ENCODE data around the gene USP7. TPM values are rescaled to one million over a fixed set of nuclear protein-coding genes. Genes with fewer than 3 reads are reported as not detected.

The USP7 gene
- total and polyA plus RNA-seq, 4 donors = 13.7 to 85.6 (median 37.7) TPM

DNA sequence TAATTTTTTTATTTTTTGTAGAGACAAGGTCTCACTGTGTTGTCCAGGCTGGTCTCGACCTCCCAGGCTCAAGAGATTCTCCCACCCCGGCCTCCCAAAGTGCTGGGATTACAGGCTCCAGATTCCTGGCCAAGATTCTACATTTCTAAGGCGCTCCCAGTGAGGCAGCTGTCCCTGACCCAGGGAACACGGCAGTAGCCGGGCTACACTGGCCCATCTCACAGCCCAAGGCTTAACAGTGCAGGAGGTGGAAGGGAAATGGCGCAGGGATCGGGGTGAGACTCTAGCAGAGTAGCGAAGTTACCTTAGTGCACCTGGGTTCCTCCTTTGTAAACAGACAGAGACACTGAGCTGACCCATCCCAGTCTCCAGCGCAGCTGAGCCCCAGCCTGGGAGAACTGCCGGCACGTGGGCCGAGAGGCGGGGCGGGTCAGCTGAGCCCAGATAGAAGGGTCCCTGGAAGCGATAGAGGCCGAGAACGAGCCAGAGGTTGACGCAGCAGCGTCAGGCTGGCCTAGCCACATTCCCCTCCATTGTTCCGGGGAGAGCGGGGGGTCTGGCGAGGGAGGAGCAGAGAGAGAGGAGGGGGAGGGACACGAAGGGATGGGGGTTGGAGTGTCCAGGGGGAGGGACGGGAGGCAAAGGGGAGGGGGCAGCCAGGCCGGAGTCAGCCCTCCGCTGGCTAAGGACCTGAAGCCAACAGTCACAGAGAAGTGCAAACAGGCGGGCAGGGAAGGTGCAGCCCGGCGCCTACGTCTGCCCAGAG is 97.4 kb downstream of the USP7 start (continued):
- no peak for TF ChIP-seq GABPA (IDR thresholded peaks at IDR 0.05 in 1 of 2, conservative IDR thresholded peaks at IDR 0.05 in 1 of 2)
- TF ChIP-seq HNF4G (IDR thresholded peaks at IDR 0.05) = no peak
- no peak for TF ChIP-seq FOXA1 (IDR thresholded peaks at IDR 0.05)

DNA sequence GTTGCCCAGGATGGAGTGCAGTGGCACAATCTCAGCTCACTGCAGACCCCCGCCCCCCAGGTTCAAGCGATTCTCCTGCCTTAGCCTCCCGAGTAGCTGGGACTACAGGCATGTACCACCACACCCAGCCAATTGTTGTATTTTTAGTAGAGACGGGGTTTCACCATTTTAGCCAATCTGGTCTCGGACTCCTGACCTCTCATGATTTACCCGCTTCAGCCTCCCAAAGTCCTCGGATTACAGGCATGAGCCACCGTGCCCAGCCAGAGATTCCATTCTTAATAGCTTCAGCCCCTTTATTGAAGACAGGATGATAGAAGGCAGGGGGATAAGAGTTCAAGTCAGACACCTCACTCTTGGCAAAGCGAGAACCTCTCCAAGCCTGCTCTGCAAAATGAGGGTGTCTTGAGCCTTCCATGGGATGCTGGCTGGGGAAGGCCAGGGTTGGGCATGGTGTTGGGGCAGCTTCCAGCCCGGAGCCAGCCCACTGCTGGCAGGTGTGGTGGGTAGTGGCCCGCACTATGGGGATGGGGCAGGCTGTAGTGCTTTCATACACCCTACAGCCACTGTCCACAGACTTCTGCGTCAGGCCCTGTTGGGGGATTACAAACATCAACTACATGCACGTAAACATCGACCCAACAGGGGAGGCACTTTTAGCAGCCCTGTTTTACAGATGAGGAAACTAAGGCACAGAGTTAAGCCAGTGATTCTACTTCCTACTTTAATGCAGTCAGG is 98.4 kb downstream of the USP7 start:
- no peak for DNase-seq (ENCODE audit: low spot score)
- WGBS = 62% methylated on average over 14 of the region's 14 CpGs
- peak overlapping the region in 1 of 3 donors; percentile 37 for H3K4me3 ChIP-seq (ENCODE audit: low read depth in 1 of 3, low read length in 3 of 3)
- no peaks in the 10 kb centered on the region for H3K36me3 ChIP-seq (ENCODE audit: control insufficient read depth in 4 of 4, insufficient read depth in 3 of 4, low read depth in 1 of 4, low read length in 3 of 4)
- no peaks in the 10 kb centered on the region for H3K9me3 ChIP-seq (ENCODE audit: control insufficient read depth in 4 of 4, low read length in 3 of 4)
- no peak for TF ChIP-seq YY1 (IDR thresholded peaks at IDR 0.05)
- TF ChIP-seq HNF4G (IDR thresholded peaks at IDR 0.05) = no peak
- peak in 1 of 2 donors; percentile 23 for TF ChIP-seq RXRA (IDR thresholded peaks at IDR 0.05)
- peak; percentile 47 to 64 for TF ChIP-seq HNF4A (conservative IDR thresholded peaks at IDR 0.05)
- TF ChIP-seq JUND (IDR thresholded peaks at IDR 0.05) = no peak
- no peak for TF ChIP-seq REST (IDR thresholded peaks at IDR 0.05)
- no peak for TF ChIP-seq FOXA2 (IDR thresholded peaks at IDR 0.05)
- TF ChIP-seq SP1 (IDR thresholded peaks at IDR 0.05) = peak; percentile 40
- H3K27ac ChIP-seq (ENCODE audit: low read depth in 1 of 2, low read length in 2 of 2) = peak overlapping the region; percentile 91 to 93
- H3K9ac ChIP-seq (ENCODE audit: low read depth in 1 of 2, low read length in 2 of 2) = peak overlapping the region in 1 of 2 donors; percentile 18
- no peaks in the 10 kb centered on the region for H3K27me3 ChIP-seq (ENCODE audit: control insufficient read depth in 4 of 4, insufficient read depth in 4 of 4, low read length in 3 of 4)
- H3K4me1 ChIP-seq (ENCODE audit: control insufficient read depth in 4 of 4, insufficient read depth in 4 of 4, low read length in 3 of 4) = peaks cover 33 to 72% (median 56%) of the 10 kb centered on the region in 4 donors

DNA sequence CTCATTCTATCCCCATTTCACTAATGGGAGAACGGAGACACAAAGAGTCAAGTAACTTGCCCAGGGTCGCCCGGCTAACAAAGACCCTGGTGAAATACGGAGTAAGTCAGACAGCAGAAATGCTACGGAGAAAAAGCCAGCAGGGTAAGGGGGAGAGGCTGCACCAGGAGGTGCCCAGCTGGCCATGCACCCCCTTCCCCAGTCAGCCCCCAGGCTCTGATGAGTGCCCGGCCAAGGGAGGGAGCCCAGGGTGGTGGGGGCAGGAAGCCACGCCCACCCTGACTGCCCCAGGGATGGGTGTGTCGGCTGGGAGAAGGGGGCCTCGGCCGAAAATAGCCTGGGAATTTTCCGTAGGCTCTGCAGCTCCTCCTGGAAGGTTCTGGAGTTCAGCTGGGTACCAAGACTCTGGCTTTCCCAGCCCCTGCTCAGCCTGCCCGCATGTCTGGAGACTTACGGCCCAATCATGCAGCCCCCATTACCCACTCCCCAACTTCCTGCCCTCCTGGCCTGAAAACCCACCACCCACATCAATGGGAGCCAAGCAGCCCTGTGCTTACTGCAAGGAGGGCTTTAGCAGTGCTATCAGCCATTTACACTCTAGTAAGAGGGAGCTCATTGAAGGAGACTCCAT is 99.1 kb downstream of the USP7 start:
- Histone ChIP-seq H3K9me3 (ENCODE audit: control insufficient read depth in 4 of 4, low read length in 3 of 4) (no peaks in the 10 kb centered on the region), H3K4me3 (ENCODE audit: low read depth in 1 of 3, low read length in 3 of 3) (no peak overlapping the region), H3K27me3 (ENCODE audit: control insufficient read depth in 4 of 4, insufficient read depth in 4 of 4, low read length in 3 of 4) (no peaks in the 10 kb centered on the region), H3K9ac (ENCODE audit: low read depth in 1 of 2, low read length in 2 of 2) (peak overlapping the region; percentile 14 to 15), H3K27ac (ENCODE audit: low read depth in 1 of 2, low read length in 2 of 2) (peak overlapping the region; percentile 91 to 93), H3K36me3 (ENCODE audit: control insufficient read depth in 4 of 4, insufficient read depth in 3 of 4, low read depth in 1 of 4, low read length in 3 of 4) (no peaks in the 10 kb centered on the region), H3K4me1 (ENCODE audit: control insufficient read depth in 4 of 4, insufficient read depth in 4 of 4, low read length in 3 of 4) (peaks cover 31 to 77% (median 61%) of the 10 kb centered on the region in 4 donors)
- 42% methylated on average over 13 of the region's 13 CpGs for WGBS
- DNase-seq (ENCODE audit: low spot score) = no peak
- no peak for TF ChIP-seq YY1 (IDR thresholded peaks at IDR 0.05)
- TF ChIP-seq, protein P1, sequence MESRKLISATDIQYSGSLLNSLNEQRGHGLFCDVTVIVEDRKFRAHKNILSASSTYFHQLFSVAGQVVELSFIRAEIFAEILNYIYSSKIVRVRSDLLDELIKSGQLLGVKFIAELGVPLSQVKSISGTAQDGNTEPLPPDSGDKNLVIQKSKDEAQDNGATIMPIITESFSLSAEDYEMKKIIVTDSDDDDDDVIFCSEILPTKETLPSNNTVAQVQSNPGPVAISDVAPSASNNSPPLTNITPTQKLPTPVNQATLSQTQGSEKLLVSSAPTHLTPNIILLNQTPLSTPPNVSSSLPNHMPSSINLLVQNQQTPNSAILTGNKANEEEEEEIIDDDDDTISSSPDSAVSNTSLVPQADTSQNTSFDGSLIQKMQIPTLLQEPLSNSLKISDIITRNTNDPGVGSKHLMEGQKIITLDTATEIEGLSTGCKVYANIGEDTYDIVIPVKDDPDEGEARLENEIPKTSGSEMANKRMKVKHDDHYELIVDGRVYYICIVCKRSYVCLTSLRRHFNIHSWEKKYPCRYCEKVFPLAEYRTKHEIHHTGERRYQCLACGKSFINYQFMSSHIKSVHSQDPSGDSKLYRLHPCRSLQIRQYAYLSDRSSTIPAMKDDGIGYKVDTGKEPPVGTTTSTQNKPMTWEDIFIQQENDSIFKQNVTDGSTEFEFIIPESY (IDR thresholded peaks at IDR 0.05) = no peak
- TF ChIP-seq, protein P2, sequence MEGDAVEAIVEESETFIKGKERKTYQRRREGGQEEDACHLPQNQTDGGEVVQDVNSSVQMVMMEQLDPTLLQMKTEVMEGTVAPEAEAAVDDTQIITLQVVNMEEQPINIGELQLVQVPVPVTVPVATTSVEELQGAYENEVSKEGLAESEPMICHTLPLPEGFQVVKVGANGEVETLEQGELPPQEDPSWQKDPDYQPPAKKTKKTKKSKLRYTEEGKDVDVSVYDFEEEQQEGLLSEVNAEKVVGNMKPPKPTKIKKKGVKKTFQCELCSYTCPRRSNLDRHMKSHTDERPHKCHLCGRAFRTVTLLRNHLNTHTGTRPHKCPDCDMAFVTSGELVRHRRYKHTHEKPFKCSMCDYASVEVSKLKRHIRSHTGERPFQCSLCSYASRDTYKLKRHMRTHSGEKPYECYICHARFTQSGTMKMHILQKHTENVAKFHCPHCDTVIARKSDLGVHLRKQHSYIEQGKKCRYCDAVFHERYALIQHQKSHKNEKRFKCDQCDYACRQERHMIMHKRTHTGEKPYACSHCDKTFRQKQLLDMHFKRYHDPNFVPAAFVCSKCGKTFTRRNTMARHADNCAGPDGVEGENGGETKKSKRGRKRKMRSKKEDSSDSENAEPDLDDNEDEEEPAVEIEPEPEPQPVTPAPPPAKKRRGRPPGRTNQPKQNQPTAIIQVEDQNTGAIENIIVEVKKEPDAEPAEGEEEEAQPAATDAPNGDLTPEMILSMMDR (IDR thresholded peaks at IDR 0.05; ENCODE audit: low read depth, low read length, missing input control) = no peak
- TF ChIP-seq HNF4G (IDR thresholded peaks at IDR 0.05) = no peak
- no peak for TF ChIP-seq SP1 (IDR thresholded peaks at IDR 0.05)
- no peak for TF ChIP-seq JUND (IDR thresholded peaks at IDR 0.05)
- TF ChIP-seq HNF4A (conservative IDR thresholded peaks at IDR 0.05) = no peak
- no peak for TF ChIP-seq NR2F2 (IDR thresholded peaks at IDR 0.05)
- TF ChIP-seq, protein P3, sequence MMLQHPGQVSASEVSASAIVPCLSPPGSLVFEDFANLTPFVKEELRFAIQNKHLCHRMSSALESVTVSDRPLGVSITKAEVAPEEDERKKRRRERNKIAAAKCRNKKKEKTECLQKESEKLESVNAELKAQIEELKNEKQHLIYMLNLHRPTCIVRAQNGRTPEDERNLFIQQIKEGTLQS (IDR thresholded peaks at IDR 0.05) = no peak
- no peak for TF ChIP-seq RXRA (IDR thresholded peaks at IDR 0.05)
- TF ChIP-seq TAF1 (conservative IDR thresholded peaks at IDR 0.05) = no peak
- TF ChIP-seq EGR1 (IDR thresholded peaks at IDR 0.05; ENCODE audit: low read depth in 2 of 2) = no peak
- TF ChIP-seq, protein P4, sequence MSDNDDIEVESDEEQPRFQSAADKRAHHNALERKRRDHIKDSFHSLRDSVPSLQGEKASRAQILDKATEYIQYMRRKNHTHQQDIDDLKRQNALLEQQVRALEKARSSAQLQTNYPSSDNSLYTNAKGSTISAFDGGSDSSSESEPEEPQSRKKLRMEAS (IDR thresholded peaks at IDR 0.05) = no peak
